HepG2 (cell line): Measurements from ENCODE around the gene PMM2. TPM values are rescaled to one million over a fixed set of nuclear protein-coding genes. Genes with fewer than 3 reads are reported as not detected.
A peak's percentile ranks its signal among the peaks of the same experiment; 100 is the strongest.

ENCODE experiments used
- ATAC-seq: fragments of 200-7000 bp; cut with Tn5 transposase; 3 replicates; pipeline ENCODE4 v1.9.1; 2020; ENCODE audit warnings: mild to moderate bottlenecking, moderate library complexity
- BruUV-seq: library from RNA; stranded (reverse); fragments of 400-500 nt; replicated peaks from 2 replicates; lab custom pipeline; 2021; lab: Mats Ljungman, UMichigan
- CTCF ChIA-PET: fragments of 300-600 bp; formaldehyde crosslinking; extraction: SDS; loops from one replicate; lab custom pipeline; 2021; ENCODE audit warnings: low total read pairs, inconsistent platforms, low intra/inter-chr PET ratio; lab: Yijun Ruan, JAX
- POLR2A ChIA-PET: fragments of 350-600 bp; sonication (Branson Sonifier 250); formaldehyde crosslinking; loops from one replicate; lab custom pipeline; 2020; ENCODE audit warnings: antibody characterized with exemption, inconsistent platforms; lab: Yijun Ruan, JAX
- DNase-seq: peaks from one replicate; pipeline ENCODE4 v3.0.0-alpha.2; 2015; ENCODE audit warnings: low spot score
- FAIRE-seq: peaks from 3 replicates; lab custom pipeline; 2011; peaks lifted over from hg19 to GRCh38; lab: Jason Lieb, UNC
- H2AFZ ChIP-seq: one replicate; pipeline ENCODE4 v1.6.1; 2011; ENCODE audit warnings: low read length, inconsistent platforms
- H3K27ac ChIP-seq: fragments of 300-600 bp; 3 replicates; pipeline ENCODE4 v1.8.0; 2011; ENCODE audit warnings: mixed run types, mild to moderate bottlenecking, mixed read lengths, low read length, inconsistent platforms; ENCODE audit not compliant: insufficient read depth; ENCODE audit errors: extremely low read length
- H3K27me3 ChIP-seq, 2 experiments: fragments of 200-600 bp in 1 of 2; 2 replicates in 1 of 2; 3 replicates in 1 of 2; pipeline versions ENCODE4 v1.6.0 to v1.8.0; 2011; ENCODE audit warnings: low read length in 2 of 2, mild to moderate bottlenecking in 2 of 2, moderate library complexity in 2 of 2, inconsistent platforms in 1 of 2; ENCODE audit not compliant: insufficient read depth in 2 of 2, control insufficient read depth in 1 of 2
- H3K36me3 ChIP-seq, 2 experiments: fragments of 200-600 bp in 1 of 2; replicated peaks in 1 of 2; 2 replicates in 1 of 2; 3 replicates in 1 of 2; pipeline versions ENCODE4 v1.5.1 to v1.8.0; 2011; ENCODE audit warnings: low read length in 2 of 2, inconsistent platforms in 1 of 2; ENCODE audit not compliant: insufficient read depth in 2 of 2, control insufficient read depth in 1 of 2
- H3K4me1 ChIP-seq: 2 replicates; pipeline ENCODE4 v1.5.1; 2012; ENCODE audit warnings: low read length, inconsistent platforms; ENCODE audit not compliant: insufficient read depth
- H3K4me2 ChIP-seq: 2 replicates; pipeline ENCODE4 v1.6.0; 2011; ENCODE audit warnings: low read depth, low read length, inconsistent platforms
- H3K4me3 ChIP-seq, 3 experiments: fragments of 200-600 bp in 1 of 3; sonication (generic), shearing (Covaris generic) in 1 of 3; replicated peaks in 1 of 3; 2 replicates each; pipeline ENCODE4 v1.5.1; 2011 to 2016; ENCODE audit warnings: low read length in 3 of 3, inconsistent platforms in 2 of 3, low read depth in 2 of 3, mild to moderate bottlenecking in 2 of 3, control low read depth in 1 of 3, mixed read lengths in 1 of 3; ENCODE audit not compliant: insufficient read depth in 1 of 3
- H3K79me2 ChIP-seq: one replicate; pipeline ENCODE4 v1.6.1; 2011; ENCODE audit warnings: low read length, inconsistent platforms; ENCODE audit not compliant: insufficient read depth
- H3K9ac ChIP-seq: 2 replicates; pipeline ENCODE4 v1.6.0; 2011; ENCODE audit warnings: mild to moderate bottlenecking, low read depth, low read length, inconsistent platforms; ENCODE audit not compliant: insufficient read depth
- H3K9me3 ChIP-seq: 2 replicates; pipeline ENCODE4 v1.5.1; 2012; ENCODE audit warnings: mild to moderate bottlenecking, low read length
- H4K20me1 ChIP-seq: 2 replicates; pipeline ENCODE4 v1.6.0; 2011; ENCODE audit warnings: inconsistent platforms, mild to moderate bottlenecking, low read length, moderate library complexity; ENCODE audit not compliant: insufficient read depth
- AGO2 ChIP-seq: fragments of 200-400 bp; formaldehyde crosslinking; optimal IDR thresholded peaks from 2 replicates; pipeline ENCODE3; 2017; ENCODE audit warnings: mild to moderate bottlenecking, low read depth, low read length, moderate library complexity
- AHR ChIP-seq: IDR thresholded peaks from 2 replicates; pipeline ENCODE4 v1.6.1; 2018; ENCODE audit warnings: missing genetic modification reagents, missing compliant biosample characterization
- NONO ChIP-seq, 2 experiments: fragments of 450-650 bp in 1 of 2; sonication (generic) in 1 of 2; formaldehyde crosslinking in 1 of 2; IDR thresholded peaks in 1 of 2; conservative IDR thresholded peaks in 1 of 2; 2 replicates each; pipeline versions ENCODE4 v1.6.1 to v1.8.0; 2017 to 2022; ENCODE audit warnings: mild to moderate bottlenecking in 1 of 2, missing genetic modification reagents in 1 of 2, moderate library complexity in 1 of 2
- POLR2A ChIP-seq, 2 experiments: IDR thresholded peaks; 2 replicates each; pipeline ENCODE4 v1.6.1; 2011; ENCODE audit warnings: low read depth in 2 of 2, low read length in 2 of 2, mild to moderate bottlenecking in 1 of 2, moderate library complexity in 1 of 2; ENCODE audit not compliant: insufficient read depth in 1 of 2
- RAD21 ChIP-seq: fragments of 450-650 bp; formaldehyde crosslinking; IDR thresholded peaks from 2 replicates; pipeline ENCODE4 v1.5.0; 2020; ENCODE audit warnings: mild to moderate bottlenecking
- ZNF687 ChIP-seq: sonication (generic); formaldehyde crosslinking; IDR thresholded peaks from 2 replicates; pipeline ENCODE4 v1.5.1; 2020; ENCODE audit warnings: mild to moderate bottlenecking, missing genetic modification reagents, moderate library complexity
- WGBS: methylation state at CpG from one replicate; pipeline ENCODE4 v1.1.6; 2017; ENCODE audit warnings: low lambda C conversion rate; 5-methylcytosine and 5-hydroxymethylcytosine counted together
- in situ Hi-C: cut with HindIII; loops from 2 replicates; pipeline ENCODE4 v1.10.0; 2017; ENCODE audit warnings: low pct_unique_long_range_greater_than_20kb; ENCODE audit not compliant: extremely low pct_ligation_motif_present
- intact Hi-C: fragments of 100-400 bp; cut with micrococcal nuclease; formaldehyde crosslinking; loops from one replicate; pipeline ENCODE4 v1.10.0; 2022; ENCODE audit not compliant: unreplicated experiment
- polyA plus RNA-seq, 8 experiments: library from polyadenylated mRNA; depleted of rRNA in 3 of 8; stranded (reverse) in 7 of 8; unstranded in 1 of 8; fragments of >200 nt; fragmentation: Illumina TruSeq in 4 of 8; extraction: Trizol in 4 of 8; gene quantifications; 2 replicates each; pipeline versions ENCODE4 v1.2.1 to v1.2.3, GENCODE V29; 2011 to 2016; ENCODE audit warnings: low read depth in 4 of 8, missing spikeins in 1 of 8, mixed read lengths in 1 of 8; ENCODE audit not compliant: insufficient read depth in 1 of 8
- total RNA-seq, 5 experiments: library from RNA; depleted of rRNA; stranded (reverse); fragments of >200 nt; fragmentation: Illumina TruSeq; extraction: Trizol; gene quantifications; 2 replicates each; pipeline ENCODE4 v1.2.3, GENCODE V29; 2016; ENCODE audit warnings: low read depth in 1 of 5

The PMM2 gene
- total and polyA plus RNA-seq, 2 of the 13 experiments (the other 11 are each of a cell fraction or from before 2014, with no cell fraction given) = 52.2 to 93.7 TPM

- Histone ChIP-seq H3K4me1 (peaks cover 28% of the 10 kb centered on the region), H3K9me3 (no peaks in the 10 kb centered on the region), H3K27ac (no peak overlapping the region), H2AFZ (no peak overlapping the region), H4K20me1 (peaks cover 64% of the 10 kb centered on the region), H3K4me2 (no peak overlapping the region), H3K79me2 (peaks cover 27% of the 10 kb centered on the region), H3K4me3 (no peak overlapping the region), H3K36me3 (peaks cover 31 to 54% of the 10 kb centered on the region in 2 experiments), H3K27me3 (no peaks in the 10 kb centered on the region), H3K9ac (no peak overlapping the region)
- BruUV-seq = no TSS peak
- CTCF ChIA-PET = no interaction called here
- TF ChIP-seq RAD21 = no peak
- 0 out of 4 replicates have a peak, but pooled peaks of 1 of the 2 experiments have one; percentile 5 for TF ChIP-seq POLR2A (IDR thresholded peaks at IDR 0.05; ENCODE audit: insufficient read depth in 1 of 2, low read depth in 2 of 2, low read length in 2 of 2)
- peak; percentile 50 for TF ChIP-seq AGO2
- no peak for TF ChIP-seq NONO (IDR thresholded peaks at IDR 0.05)
- TF ChIP-seq NONO (CRISPR knock-in tag; conservative IDR thresholded peaks at IDR 0.05) = no peak
- POLR2A ChIA-PET = no interaction called here
- ATAC-seq (no peak), DNase-seq (no peak), FAIRE-seq (no peak)
- in situ Hi-C loops (no loop called here), intact Hi-C loops (no loop called here)
- 86% methylated on average over 8 of the region's 10 CpGs for WGBS
These were observed 48.8 kb downstream of the PMM2 start for GRCh38 chr16:8846401-8846932.

DNA sequence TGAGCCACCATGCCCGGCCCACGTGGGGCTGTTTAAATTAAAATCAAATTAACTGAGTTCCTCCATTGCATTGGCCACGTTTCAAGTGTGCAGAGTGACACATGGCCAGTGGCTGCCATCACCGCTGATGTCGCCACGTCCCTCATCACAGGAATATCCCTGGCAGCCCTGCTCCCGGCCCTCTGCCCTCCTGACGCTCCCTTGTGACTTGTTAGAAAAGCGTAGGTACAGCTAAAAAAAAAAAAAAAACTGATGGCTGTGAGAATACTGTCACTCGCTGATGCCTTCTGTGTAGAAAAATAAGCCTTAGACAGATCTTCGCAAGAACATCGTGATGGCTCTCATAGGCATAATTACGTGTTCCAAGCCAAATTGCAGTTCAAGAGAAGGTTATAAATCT, 49.5 kb downstream of the PMM2 start:
- Histone ChIP-seq H3K4me1 (peaks cover 31% of the 10 kb centered on the region), H3K9ac (no peak overlapping the region), H3K4me3 (no peak overlapping the region), H3K36me3 (peaks cover 33 to 60% of the 10 kb centered on the region in 2 experiments), H3K4me2 (no peak overlapping the region), H2AFZ (no peak overlapping the region), H4K20me1 (peaks cover 66% of the 10 kb centered on the region), H3K27ac (no peak overlapping the region), H3K27me3 (no peaks in the 10 kb centered on the region), H3K79me2 (peaks cover 25% of the 10 kb centered on the region), H3K9me3 (no peaks in the 10 kb centered on the region)
- DNase-seq (no peak), FAIRE-seq (no peak), ATAC-seq (no peak)
- in situ Hi-C loops (no loop called here), intact Hi-C loops (no loop called here)
- ChIA-PET POLR2A (no interaction called here), CTCF (no interaction called here)
- no peak for TF ChIP-seq AHR (CRISPR knock-in tag)
- TF ChIP-seq ZNF687 (CRISPR knock-in tag) = peak; percentile 14; the same call in 1 of the 2 replicates
- no TSS peak for BruUV-seq
- 95% methylated on average over 13 of the region's 13 CpGs for WGBS
